NCI-H2227 treated with DMSO at 0.1 percent for 48 hours (cell line): ENCODE results near the gene SAMD3.
"Not testable (repeated sequence)": the region's sequence is repeated elsewhere in the genome, so short reads cannot be mapped to it uniquely, and the experiment has no call there.

Experiments
- DNase-seq: peaks from one replicate; lab custom pipeline; 2025; lab: John Stamatoyannopoulos, UW

The SAMD3 gene

GRCh38 chr6:130178692-130179091, 44.1 kb downstream of the SAMD3 start:
- DNase-seq, result no peak

GRCh38 chr6:130176378-130176777, 46.4 kb downstream of the SAMD3 start:
- no peak for DNase-seq

- DNase-seq, result not testable (repeated sequence)
These were observed 49.3 kb downstream of the SAMD3 start for GRCh38 chr6:130173377-130174004.

- not testable (repeated sequence) for DNase-seq
These were observed 52.6 kb downstream of the SAMD3 start for GRCh38 chr6:130170160-130170559.

GRCh38 chr6:130167655-130168054, 55.1 kb downstream of the SAMD3 start:
- no peak for DNase-seq

- no peak for DNase-seq
These were observed 58.5 kb downstream of the SAMD3 start for GRCh38 chr6:130164251-130164650.

- DNase-seq, result no peak
These were observed 59.5 kb downstream of the SAMD3 start for GRCh38 chr6:130163266-130163665.

GRCh38 chr6:130162421-130162820, 60.3 kb downstream of the SAMD3 start:
- DNase-seq, result no peak

GRCh38 chr6:130161683-130162404, 60.9 kb downstream of the SAMD3 start:
- no peak for DNase-seq

GRCh38 chr6:130159956-130160355, 62.8 kb downstream of the SAMD3 start:
- no peak for DNase-seq

- no peak for DNase-seq
These were observed 64.2 kb downstream of the SAMD3 start for GRCh38 chr6:130158548-130158947.

GRCh38 chr6:130158056-130158455, 64.7 kb downstream of the SAMD3 start:
- no peak for DNase-seq

- no peak for DNase-seq
These were observed 65.8 kb downstream of the SAMD3 start for GRCh38 chr6:130156908-130157307.

GRCh38 chr6:130152908-130153510, 69.7 kb downstream of the SAMD3 start:
- DNase-seq, result no peak

- no peak for DNase-seq
These were observed 71.8 kb downstream of the SAMD3 start for GRCh38 chr6:130150906-130151305.

- not testable (repeated sequence) for DNase-seq
These were observed 73.7 kb downstream of the SAMD3 start for GRCh38 chr6:130149016-130149415.

GRCh38 chr6:130148181-130148580, 74.6 kb downstream of the SAMD3 start:
- no peak for DNase-seq

GRCh38 chr6:130147111-130147510, 75.6 kb downstream of the SAMD3 start:
- no peak for DNase-seq

GRCh38 chr6:130143709-130144108, 79.0 kb downstream of the SAMD3 start:
- no peak for DNase-seq

GRCh38 chr6:130140084-130140483, 82.7 kb downstream of the SAMD3 start:
- DNase-seq, result no peak

GRCh38 chr6:130138909-130139242, 83.9 kb downstream of the SAMD3 start:
- DNase-seq, result no peak

GRCh38 chr6:130138116-130138908, 84.4 kb downstream of the SAMD3 start:
- no peak for DNase-seq

GRCh38 chr6:130136798-130137197, 86.0 kb downstream of the SAMD3 start:
- no peak for DNase-seq
